ENCODE measurements around the gene C2CD4C.
"Not testable (repeated sequence)": the region's sequence is repeated elsewhere in the genome, so short reads cannot be mapped to it uniquely, and the experiment has no call there.

The C2CD4C gene, protein sequence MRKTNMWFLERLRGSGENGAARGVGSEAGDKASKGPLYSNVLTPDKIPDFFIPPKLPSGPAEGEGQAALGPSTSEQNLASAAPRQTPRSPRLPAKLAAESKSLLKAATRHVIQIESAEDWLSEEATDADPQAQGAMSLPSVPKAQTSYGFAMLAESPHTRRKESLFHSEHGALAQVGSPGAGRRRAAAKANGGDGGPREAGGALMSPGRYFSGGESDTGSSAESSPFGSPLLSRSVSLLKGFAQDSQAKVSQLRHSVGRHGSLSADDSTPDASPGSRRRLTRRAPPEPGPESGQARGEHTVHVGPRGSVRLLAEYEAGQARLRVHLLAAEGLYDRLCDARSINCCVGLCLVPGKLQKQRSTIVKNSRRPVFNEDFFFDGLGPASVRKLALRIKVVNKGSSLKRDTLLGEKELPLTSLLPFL
- 0 reads per million in 4 donors for total RNA-seq

DNA sequence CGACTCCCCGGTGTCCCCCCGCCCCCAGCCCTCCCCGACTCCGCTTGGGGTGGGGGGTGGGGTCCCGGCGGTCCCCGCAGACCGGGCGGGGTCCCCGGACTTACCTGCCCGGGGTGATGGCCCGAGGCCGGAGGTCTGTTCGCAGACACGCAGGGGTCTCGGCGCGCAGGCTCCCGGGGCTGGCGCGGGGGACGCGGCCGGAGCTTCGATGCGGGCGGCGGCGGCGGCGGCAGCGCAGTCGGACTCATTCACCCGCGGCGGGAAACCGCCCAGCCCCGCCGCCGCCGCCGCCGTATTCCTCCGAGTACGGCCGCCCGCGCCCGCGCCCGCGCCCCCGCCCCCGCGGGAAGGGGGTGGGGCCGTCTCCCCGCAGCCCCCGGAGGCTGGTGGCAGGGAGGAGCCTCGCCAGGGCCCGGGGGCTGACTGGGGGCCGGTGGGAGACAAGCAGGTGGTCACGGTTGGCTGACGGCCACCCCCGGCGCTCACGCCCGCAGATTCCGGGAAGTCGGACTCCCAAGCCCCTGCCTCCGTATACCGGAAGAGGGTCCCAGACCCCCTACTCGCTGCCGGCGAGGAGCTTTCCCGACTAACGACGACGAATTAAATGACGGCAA lies at the start of gene C2CD4C:
TSS of gene C2CD4C (minus strand) at position 246 of the 614 bp plus-strand sequence. CDS start 786 bp downstream, outside the sequence.
- peak in 1 of 5 donors; percentile 12 for DNase-seq

DNA sequence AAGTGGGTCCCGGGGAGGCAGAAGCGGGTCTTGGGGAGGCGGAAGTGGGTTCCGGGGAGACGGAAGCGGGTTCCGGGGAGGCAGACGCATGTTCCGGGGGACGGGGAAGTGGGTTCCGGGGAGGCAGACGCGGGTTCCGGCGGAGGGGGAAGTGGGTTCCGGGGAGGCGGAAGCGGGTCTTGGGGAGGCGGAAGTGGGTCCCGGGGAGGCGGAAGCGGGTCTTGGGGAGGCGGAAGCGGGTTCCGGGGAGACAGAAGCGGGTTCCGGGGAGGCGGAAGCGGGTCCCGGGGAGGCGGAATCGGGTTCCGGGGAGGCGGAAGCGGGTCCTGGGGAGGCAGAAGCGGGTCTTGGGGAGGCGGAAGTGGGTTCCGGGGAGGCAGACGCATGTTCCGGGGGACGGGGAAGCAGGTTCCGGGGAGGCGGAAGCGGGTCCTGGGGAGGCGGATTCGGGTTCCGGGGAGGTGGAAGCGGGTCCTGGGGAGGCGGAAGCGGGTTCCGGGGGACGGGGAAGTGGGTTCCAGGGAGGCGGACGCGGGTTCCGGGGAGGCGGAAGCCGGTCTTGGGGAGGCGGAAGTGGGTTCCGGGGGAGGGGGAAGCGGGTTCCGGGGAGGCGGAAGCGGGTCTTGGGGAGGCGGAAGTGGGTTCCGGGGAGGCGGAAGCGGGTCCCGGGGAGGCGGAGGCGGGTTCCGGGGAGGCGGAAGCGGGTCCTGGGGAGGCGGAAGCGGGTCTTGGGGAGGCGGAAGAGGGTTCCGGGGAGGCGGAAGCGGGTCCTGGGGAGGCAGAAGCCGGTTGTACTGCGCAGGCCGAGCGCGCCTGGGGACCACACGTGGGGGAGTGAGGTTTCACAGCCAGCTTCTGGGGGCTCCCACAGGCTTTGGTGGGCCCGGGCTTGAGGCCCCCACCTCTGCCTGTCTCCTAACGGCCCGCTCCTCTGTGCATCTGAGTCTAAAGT lies 49.4 kb upstream of the C2CD4C start:
- no peak for DNase-seq

DNA sequence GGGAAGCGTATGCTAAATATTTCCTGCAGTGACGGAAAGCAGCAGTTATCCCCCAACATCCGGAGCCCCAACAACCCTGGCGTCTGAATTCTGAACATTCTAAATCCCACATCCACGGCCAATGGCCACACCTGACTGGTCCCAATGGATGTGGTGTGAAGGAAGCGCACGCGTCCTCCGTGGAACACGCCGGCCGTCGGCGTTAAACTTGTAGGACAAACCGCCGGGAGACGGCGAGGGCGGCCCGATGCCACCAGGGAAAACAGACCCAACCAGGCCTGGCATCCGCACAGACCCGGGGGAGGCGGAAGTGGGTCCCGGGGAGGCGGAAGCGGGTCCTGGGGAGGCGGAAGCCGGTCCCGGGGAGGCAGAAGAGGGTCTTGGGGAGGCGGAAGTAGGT lies 48.7 kb upstream of the C2CD4C start:
- no peak for DNase-seq

DNA sequence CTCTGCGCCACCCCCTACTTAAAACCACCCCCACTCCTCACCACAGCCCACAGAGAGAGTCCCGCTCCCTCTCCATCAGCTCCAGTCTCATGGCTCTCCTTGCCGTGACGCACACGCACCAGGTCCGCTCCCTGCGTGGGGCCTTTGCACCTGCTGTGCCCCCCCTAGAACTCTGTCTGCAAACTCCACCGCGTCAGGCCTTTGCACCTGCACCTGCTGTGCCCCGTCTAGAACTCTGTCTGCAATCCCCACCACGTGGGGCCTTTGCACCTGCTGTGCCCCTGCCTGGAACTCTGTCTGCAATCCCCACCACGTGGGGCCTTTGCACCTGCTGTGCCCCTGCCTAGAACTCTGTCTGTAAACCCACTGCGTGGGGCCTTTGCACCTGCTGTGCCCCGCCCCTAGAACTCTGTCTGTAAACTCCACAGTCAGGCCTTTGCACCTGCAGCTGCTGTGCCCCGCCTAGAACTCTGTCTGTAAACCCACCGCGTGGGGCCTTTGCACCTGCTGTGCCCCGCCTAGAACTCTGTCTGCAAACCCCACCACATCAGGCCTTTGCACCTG lies 47.7 kb upstream of the C2CD4C start:
- DNase-seq: no peak

DNA sequence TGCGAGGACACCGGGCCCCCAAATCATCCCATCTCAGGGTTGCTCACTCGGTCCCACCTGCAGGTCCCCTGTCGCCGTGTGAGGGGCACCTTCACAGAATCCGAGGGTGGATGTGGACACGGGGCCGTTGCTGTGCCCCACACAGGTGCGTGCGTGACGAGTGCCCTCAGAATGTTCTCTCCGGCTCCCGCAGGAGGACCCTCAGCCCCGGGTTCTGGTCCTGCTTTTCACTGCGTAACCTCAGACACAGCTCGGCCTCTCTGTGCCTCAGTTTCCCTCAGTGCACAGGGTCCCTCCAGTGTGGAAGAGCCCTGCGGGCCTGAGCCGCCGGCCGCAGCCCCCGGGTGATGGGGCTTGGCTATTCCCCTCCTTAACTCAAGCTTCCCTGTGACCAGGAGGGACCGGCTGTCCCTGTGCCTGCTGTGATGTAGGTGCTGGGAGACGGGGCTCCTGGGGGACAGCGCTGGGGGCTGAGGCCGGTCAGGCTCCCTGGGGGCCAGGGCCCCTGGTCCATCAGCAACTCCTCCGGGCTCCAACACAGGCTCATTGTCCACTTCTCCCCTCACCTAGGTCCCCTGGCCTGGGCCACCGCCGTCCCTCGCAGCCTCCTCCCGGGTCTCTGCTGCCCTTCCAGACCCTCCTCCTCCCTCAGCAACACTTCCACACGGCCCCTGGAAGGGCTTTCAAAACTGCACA lies 47.1 kb upstream of the C2CD4C start:
- no peak for DNase-seq

DNA sequence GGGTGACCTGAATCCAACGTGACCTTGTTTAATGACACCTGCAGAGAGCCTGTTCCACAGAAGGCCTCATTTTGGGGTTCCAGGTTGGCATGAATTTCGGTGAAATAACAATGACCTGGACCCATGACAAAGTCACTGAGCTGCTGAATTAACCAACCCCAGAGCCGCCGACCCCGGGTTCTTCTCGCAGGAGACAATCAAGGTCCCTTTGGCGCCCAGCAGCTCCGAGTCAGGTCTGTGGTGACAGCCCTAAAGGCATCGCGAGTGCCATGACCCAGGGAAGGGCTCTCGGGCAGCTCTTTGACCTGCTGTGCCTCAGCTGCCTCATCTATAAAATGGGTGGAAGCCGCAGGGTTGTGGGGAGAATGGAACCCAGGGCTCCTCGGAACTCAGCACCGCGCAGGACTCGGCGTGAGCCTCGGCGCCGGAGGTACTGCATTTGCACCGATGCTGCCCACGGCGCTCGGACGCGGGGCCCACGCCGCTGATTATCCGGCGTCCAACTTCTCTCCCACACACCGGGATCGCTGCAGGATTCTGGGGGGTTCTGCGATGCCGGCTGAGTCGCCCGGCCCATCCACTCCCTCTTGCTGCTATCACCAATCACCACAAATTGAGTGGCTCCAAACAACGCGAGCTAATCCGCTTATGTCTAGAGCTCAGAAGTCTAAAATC lies 46.2 kb upstream of the C2CD4C start:
- DNase-seq: no peak

DNA sequence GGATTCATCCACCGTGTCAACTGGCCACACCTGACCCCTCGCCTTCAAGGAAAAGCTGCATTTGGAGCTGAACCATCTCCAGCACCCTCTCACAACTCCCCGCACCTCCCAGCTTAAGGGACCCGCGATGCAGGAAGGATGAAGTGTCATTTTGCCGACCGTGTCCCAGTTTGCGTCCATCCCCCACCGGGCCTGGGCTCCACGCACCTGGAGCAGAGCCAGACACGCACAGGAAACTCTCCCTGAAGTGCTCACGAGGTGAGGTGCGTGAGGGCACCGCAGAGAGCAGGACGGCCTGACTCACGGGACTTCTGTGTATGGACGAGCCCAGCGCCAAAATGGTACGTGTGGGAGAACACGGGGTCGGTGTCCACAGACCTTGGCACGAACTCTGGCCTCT lies 44.7 kb upstream of the C2CD4C start:
- no peak for DNase-seq

DNA sequence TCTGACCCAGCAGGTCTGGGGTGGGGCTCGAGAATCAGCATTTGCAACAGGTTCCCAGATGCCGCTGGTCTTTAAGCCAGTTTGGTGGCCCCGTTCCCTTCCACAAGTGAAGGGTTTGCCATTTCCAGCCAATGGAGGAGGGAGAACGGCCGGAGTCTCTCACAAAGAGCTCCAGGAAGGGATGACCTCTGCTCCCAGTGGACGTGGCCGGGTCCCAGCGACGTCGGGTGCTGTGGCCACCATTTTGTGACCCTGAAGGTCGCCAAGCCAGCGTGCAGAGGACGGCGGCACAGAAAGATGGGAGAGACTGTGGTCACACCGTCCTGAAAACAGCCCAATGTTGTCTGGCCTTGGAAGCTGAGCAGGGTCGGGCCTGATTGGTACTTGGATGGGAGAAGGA lies 43.9 kb upstream of the C2CD4C start:
- DNase-seq: no peak

DNA sequence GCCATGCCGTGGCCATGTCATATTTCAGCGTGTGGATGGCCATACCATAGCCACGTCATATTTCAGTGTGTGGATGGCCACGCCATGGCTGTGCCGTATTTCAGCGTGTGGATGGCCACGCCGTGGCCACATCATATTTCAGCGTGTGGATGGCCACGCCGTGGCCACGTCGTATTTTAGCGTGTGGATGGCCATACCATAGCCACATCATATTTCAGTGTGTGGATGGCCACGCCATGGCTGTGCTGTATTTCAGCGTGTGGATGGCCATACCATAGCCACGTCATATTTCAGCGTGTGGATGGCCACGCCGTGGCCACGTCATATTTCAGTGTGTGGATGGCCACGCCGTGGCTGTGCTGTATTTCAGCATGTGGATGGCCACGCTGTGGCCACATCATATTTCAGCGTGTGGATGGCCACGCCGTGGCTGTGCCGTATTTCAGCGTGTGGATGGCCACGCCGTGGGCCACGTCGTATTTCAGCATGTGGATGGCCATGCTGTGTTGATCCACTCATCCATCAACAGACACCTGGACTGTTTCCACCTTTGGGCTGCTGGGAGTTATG lies 42.0 kb upstream of the C2CD4C start:
- DNase-seq: not testable (repeated sequence)

DNA sequence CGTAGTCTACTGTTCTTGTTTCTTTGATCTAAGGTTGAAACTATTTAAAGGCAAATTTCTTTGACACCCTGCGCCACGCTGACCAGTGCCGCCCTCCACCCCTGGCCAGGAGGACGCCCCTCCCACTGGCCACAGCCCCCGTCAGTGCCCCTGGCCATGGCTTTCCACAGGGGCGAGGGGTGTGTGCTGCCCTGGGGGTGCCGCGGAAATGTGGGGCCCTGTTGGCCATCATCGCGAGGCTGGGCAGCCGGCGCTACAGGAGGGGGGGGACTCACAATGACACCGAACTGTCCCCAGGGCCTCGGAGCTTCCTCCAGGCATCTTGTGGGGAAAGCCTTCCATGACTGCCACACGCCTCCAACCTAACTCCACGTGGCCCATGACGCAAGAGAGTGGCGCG lies 41.0 kb upstream of the C2CD4C start:
- no peak for DNase-seq

DNA sequence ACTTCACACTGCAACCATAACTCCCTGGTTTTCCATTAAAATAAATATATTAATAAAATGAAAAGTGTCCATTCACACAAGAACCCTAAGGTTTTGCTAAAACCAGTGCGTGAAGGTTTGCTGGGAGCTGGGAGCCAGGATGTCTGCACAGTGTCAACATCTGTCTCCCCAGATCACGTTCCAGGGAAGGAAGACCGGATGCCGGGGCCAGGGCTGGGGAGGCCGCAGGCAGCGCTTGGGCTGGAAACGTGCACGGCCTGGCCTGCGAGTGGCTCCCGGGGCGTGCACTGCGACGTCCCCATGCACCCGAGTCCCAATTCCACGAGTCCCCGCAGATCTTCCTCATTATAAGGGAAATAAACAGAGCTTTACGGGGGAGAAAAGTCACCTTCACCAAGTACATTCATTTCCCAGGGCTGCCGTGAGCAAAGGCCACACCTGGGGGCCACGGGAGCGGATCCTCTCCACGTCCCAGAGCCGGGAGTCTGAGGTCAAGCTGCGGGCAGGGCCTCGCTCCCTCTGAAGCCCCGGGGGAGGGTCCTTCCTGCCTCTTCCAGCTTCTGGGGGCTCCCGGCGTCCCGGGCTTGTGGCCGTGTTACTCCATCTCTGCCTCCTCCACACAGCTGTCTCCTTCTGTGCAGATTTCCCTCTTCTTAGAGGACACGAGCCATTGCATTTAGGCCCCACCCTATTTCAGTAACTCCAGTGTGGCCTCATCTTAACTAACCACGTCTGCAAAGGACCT lies 39.0 kb upstream of the C2CD4C start:
- no peak for DNase-seq

DNA sequence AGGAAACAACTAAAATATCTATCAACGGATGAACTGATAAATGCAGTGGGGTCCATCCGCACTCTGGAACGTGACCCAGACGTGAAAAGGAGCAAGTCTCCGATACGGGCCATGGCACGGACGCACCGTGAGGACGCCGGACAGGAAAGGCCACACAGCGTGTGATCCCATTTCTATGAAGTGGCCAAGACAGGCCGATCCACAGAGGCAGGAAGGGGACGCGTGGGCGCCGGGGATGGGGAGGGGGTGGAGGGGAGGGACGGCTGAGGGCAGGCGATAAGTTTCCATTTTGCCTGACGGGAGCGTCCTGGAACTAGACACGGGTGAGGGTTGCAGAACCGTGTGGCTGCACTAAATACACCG lies 38.1 kb upstream of the C2CD4C start:
- no peak for DNase-seq

DNA sequence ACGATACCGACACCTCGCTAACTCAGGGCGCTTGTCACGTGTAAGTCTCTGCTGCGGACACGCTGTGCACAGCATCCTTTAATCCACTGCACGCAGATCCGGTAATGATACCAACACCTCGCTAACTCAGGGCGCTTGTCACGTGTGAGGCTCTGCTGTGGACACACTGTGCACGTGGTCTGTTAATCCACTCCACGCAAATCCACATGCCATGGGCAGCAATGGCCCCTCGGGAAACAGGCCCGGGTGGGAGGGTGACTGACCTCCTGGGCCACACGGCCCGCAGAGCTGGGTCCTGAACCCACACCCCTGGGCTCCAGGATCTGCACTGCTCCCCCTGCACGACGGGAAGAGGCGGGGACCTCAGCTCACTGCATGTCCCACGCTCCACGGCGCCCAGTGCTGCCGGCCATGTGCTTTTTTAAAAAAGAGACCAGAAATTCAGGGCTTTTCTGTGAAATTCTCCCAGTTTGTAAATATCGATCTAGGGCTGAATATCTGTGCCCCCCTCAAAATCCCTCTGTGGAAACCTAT lies 35.8 kb upstream of the C2CD4C start:
- no peak for DNase-seq

DNA sequence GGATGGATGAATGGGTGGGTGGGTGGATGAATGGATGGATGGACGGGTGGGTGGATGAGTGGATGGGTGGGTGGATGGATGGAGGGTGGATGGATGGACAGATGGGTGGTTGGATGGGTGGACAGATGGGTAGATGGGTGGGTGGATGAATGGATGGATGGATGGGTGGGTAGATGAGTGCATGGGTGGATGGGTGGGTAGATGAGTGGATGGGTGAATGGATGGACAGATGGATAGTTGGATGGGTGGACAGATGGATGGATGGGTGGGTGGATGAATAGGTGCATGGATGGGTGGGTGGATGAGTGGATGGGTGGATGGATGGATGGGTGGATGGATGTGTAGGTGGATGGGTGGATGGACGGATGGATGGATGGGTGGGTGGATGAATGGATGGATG lies 34.1 kb upstream of the C2CD4C start:
- no peak for DNase-seq

DNA sequence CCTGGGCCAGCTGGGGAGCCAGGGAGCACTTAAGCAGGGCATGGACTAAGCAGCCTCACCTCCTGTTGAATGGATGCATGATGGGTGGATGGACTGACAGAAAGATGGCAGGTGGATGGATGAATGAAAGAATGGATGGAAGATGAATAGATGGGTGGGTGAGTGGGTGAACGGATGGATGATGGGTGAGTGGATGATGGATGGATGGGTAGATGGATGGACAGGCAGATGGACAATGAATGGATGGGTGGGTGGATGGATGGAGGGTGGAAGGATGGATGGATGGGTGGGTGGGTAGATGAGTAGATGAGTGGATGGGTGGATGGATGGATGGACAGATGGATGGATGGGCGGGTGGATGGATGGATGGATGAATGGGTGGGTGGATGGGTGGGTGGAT lies 33.1 kb upstream of the C2CD4C start:
- no peak for DNase-seq

DNA sequence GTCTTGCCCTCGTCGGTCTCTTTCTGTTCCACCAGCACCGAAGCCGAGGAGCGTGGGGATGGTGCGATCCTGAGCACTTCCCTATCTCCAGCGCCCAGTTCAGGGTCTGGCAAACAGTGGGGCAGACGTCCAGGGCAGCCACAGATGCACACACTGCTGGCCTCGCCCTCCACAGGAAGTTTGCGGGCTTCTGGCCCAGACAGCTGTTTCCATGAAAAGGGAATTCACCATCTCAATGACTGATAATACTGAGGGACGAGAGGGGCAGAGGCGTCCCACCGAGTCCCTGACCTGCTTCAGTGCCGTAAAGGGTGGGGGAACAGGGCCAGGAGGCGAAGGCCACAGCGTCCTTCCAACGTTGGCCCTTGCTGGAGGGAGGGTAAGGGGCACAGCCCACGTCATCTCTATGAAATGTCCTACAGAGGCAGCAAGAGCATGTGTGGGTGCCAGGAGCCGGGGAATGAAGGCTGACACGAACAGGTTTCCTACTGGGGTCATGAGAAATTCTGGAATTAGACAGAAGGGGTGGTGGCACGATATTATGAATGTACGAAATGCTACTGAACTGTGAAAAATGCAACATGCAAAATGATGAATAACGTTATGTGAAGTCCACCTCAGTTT lies 32.4 kb upstream of the C2CD4C start:
- no peak for DNase-seq

DNA sequence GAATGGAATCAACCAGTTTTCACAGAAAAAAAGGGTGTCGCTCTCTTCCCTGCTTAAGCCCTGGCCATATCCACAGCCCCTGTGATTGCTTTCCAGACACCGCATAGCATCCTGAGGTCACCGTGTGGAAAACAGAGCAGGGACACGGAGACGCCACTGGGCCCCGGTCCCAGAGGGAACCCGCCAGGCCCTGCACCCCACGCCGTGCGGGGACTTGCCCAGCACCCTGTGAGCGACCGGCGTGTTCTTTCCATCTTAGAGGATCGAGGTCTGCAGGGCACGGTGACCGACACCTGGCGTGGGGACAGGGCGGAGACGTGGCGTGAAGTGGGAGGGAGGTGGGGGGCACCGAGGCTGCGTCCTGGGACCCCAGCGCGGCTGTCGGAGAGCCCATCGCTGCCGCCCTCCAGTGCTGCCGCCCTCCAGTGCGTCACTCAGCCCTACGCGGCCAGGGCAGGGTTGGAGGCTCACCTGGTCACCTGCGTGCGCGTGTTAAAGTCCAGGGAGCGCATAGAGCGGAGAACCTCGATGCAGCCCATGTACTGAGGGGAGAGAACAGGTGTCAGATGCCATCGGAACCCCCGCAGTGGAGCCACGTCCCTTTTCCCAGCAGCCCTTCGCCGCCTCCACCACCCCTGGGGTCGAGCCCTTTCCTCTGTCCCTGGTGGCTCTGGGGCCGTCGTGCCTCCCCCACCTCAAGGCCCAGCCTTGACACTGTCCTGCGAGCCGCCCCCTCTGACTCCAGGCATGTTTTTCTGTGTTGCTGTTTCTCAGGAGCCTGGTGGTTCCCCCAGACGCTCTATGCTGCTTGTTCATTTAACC lies 31.7 kb upstream of the C2CD4C start:
- no peak for DNase-seq

DNA sequence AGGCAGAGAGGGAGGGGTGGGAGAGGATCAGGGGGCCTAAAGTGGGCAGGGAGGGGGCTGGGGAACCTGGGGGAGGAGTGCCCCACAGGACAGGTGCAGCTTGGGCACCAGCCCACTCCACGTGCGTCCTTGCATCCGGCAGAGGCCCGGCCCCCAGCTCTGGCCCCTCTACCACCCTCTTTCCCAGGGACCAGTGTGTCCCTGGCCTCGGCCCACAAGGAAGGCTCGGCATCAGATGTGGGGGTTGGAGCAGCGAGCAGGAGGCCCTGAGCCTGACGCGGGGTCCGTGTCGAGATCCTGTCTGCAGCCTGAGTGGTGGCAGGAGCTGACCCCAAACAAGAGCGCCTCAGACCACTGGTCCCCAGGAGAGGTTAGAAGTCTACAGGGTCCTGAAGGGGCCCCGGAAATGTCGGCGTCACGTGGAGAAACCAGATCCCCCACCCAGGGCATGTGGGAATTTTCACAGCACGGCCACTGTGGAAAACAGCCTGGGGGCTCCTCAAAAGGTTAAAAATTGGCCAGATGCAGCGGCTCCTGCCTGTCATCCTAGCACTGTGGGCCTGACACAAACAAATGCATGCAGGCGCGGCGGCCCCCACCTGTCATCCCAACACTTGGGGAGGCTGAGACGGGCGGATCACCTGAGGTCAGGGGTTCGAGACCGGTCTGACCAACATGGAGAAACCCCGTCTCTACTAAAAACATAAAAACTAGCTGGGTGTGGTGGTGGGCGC lies 30.4 kb upstream of the C2CD4C start:
- no peak for DNase-seq
